T47D (cell line): ENCODE data around the gene ARMC6.
"Not testable (repeated sequence)": the region's sequence is repeated elsewhere in the genome, so short reads cannot be mapped to it uniquely, and the experiment has no call there.

Experiments used
- DNase-seq, 2 experiments: peaks; one replicate each; pipeline versions ENCODE4 v3.0.0 to v3.0.0-alpha.2; 2011 to 2012; ENCODE audit warnings: low read depth in 1 of 2, low spot score in 1 of 2
- JUND ChIP-seq: IDR thresholded peaks from 2 replicates; pipeline ENCODE4 v1.6.1; 2012; ENCODE audit warnings: low read depth
- in situ Hi-C: cut with HindIII; loops from 2 replicates; pipeline ENCODE4 v1.10.0; 2016; ENCODE audit warnings: low sequenced_read_pairs, low pct_unique_long_range_greater_than_20kb

The ARMC6 gene

GRCh38 chr19:18998276-18998675 is 35.1 kb upstream of the ARMC6 start:
- DNase-seq: no peak
- in situ Hi-C loops: no loop called here
- TF ChIP-seq JUND: no peak

- DNase-seq: peak in 1 of 2 experiments; percentile 22
- no peak for TF ChIP-seq JUND
- in situ Hi-C loops: no loop called here
These were observed 34.2 kb upstream of the ARMC6 start for GRCh38 chr19:18999016-18999758.

DNA sequence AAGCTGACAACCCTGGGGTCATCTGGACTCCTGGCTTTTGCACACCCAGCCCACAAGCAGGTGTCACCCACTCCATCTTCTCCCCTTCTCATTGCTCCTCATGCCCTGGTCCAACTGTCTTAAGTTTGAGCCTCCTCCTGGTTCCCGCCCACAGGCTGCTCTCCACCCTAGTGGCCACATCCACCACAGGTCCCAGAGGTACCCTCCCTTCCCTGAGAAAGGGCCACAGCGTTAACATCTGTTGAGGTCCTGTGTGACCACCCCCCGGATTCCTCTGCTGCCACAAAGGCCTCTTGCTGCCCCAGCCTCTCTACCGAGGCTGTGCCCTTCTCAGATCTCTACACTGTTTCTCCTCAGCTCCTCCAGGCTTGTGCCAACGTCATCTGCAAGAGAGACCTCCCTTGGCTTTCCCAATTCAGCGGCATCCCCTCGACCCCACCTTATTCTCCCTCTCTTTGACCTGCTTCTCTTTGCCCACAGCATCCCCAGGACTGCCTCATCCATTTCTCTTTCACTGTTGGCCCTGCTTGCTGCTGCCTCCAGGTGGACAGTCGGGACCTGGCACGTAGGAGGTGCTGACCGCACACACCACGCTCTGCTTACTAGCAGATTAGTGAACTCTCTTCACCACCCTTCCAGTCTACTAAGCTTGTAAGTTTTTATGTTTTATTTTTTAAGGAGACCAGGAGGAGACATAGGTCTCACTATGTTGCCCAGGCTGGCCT is 33.3 kb upstream of the ARMC6 start:
- no peak for TF ChIP-seq JUND
- peak; percentile 13 to 35 for DNase-seq
- in situ Hi-C loops: no loop called here

GRCh38 chr19:19004144-19004543 is 29.3 kb upstream of the ARMC6 start:
- no peak for DNase-seq
- in situ Hi-C loops: no loop called here
- TF ChIP-seq JUND: no peak

- no peak for TF ChIP-seq JUND
- DNase-seq: no peak
- in situ Hi-C loops: no loop called here
These were observed 27.2 kb upstream of the ARMC6 start for GRCh38 chr19:19006213-19006612.

DNA sequence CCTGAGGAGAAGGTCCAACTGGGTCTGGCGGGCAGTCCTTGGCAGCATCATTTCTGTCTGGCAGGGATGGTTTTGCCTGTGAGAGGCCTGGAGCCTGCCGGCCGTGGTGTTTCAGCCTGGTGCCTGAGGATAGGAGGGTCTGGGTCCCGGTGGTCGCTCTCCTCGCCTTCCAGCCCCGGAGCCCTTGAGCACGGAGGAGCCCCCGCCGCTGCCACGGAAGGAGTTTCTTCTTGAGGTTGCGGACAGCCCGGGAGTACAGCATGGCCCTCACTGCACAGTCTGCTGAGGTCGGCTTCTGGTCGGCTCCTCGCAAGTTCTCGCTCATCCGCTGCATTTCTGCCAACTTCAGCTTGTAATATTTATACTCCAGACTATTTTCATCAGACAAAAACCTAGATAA is 23.5 kb upstream of the ARMC6 start:
- in situ Hi-C loops: no loop called here
- no peak for DNase-seq
- no peak for TF ChIP-seq JUND

DNA sequence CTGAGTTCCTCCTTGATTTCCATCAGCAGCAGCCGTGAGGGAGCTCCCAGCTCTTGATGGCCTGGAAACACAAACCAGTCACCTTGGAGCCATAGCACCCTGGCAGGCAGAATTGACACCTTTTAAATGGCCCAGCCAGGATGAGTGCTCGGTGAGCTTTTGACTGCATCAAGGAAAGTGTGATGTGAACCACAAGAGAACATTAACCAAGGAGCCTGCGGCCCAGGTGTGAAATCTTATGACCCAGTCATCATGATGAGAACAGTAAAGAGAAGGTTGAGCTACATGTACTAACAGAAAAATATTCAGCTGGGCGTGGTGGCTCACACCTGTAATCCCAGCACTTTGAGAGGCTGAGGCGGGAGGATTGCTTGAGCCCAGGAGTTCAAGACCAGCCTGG is 22.9 kb upstream of the ARMC6 start:
- no peak for TF ChIP-seq JUND
- in situ Hi-C loops: no loop called here

DNA sequence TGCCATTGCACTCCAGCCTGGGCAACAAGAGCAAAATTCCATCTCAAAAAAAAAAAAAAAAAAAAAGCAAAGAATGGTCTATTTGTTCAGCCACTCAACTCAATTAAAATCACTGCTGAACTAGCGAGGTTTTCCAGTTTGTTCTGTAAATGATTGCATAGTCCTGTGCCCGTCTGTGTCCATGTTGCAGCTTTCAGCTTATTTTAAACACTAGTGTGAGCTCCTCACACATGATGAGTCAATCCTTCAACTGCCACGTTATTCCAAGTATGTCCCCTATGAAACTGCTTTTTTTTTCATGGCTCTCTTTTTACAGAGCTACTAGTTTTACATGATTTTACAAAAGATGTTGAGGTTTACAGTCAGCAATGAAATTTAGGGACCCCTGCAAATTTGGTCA is 12.3 kb upstream of the ARMC6 start:
- TF ChIP-seq JUND: no peak
- no peak for DNase-seq
- in situ Hi-C loops: no loop called here

More for the DNA sequence above, 22.9 kb upstream of the ARMC6 start:
- DNase-seq: no peak

DNA sequence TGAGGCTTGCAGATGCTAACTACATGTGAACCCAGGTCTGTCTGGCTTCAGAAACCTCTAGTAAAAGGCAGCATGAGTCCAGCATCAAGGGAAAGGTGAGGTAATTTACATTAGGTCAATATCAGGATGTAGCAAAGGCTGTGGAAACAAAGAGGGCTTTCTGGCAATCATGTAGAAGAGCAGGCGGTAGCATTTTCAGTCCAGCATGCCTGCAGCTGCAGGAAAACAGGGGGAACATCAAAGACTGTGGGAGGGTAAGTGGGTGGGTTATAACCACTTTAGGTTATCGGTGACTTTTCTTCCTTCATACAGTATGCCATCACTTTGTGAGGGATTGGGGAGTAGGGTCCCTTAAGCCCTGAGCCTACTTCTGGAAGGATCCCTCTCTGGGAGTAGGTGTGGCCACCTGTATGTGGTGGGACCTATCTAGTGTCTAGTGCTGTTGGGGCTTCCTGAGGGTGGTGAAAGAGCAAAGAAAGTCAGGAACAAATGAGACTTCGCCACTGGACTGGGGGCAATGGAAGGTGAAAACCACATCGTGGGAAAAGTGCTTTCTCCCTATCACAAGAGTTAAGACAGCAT is 10.9 kb upstream of the ARMC6 start:
- in situ Hi-C loops: no loop called here
- no peak for DNase-seq

GRCh38 chr19:19023376-19023775 is 10.0 kb upstream of the ARMC6 start:
- in situ Hi-C loops, DNase-seq: not testable (repeated sequence)

More for the DNA sequence above, 10.9 kb upstream of the ARMC6 start:
- no peak for TF ChIP-seq JUND

GRCh38 chr19:19025861-19026260 is 7.5 kb upstream of the ARMC6 start:
- in situ Hi-C loops: no loop called here
- no peak for DNase-seq
- TF ChIP-seq JUND: no peak

DNA sequence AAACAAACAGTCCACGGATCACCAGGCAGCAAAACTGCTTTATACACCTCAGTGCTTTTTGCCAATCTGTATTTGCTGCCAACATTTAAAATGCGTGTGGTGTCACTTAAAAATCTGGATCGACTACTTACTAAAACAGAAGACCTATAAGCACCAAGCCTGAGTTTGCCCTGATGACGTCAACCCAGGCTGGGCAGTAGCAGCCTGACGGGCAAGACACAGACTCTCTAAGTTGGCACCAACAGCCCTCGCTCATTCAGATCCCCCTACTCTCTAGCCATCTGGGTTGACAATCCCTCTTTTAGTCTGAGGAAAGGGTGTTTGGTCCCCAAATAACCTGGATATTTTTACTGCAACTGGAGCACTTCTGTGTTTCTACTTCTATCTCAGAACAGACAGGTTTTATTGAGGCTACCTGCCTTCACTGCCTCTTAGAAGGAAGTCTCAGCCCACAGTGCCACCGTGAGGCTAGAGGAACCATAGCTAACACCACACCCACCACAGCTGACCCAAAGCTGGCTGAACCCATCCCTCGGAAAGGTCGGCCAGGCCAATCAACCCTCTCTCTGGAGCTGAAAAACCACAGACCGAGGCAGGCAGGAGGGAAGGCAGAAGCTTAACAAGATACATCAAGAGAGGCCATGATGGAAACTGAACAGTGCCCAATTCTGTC is 7.0 kb upstream of the ARMC6 start:
- in situ Hi-C loops: no loop called here
- TF ChIP-seq JUND: no peak
- peak in 1 of 2 experiments; percentile 13 for DNase-seq

DNA sequence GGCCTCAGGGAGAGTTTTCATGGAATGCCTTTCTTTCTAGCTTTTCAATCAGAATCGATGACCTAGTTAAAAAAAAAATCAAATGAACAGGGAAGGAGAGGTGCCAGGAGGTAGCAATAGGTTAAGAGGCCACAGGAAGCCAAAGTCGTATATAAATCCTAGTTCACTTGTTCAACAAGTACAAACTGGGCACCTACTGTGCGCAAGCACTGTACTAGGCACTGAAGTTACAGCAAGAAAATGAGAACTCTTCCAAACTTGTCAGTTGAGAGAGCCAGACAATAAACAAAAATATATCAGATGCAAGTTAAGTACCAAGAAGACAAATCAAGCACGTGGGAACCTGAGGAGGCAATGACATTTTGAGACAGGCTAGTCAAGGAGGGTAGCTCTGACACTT is 6.2 kb upstream of the ARMC6 start:
- TF ChIP-seq JUND: no peak
- in situ Hi-C loops: no loop called here
- no peak for DNase-seq
